Astrocyte of the hippocampus (primary cell): Measurements from ENCODE around the gene CHAD.
A peak's percentile ranks its signal among the peaks of the same experiment; 100 is the strongest.
"Not testable (repeated sequence)": the region's sequence is repeated elsewhere in the genome, so short reads cannot be mapped to it uniquely, and the experiment has no call there.

Experiments used
- DNase-seq: peaks from one replicate; pipeline ENCODE4 v3.0.0; 2011; ENCODE audit warnings: low read depth, low spot score

CHAD gene

GRCh38 chr17:50429793-50430192, 38.9 kb downstream of the CHAD start:
- DNase-seq: no peak

GRCh38 chr17:50428831-50429424, 39.8 kb downstream of the CHAD start:
- no peak for DNase-seq

- not testable (repeated sequence) for DNase-seq
These were observed 40.6 kb downstream of the CHAD start for GRCh38 chr17:50428126-50428525.

GRCh38 chr17:50426814-50427787, 41.6 kb downstream of the CHAD start:
- peak; percentile 56 for DNase-seq

GRCh38 chr17:50426472-50426782, 42.3 kb downstream of the CHAD start:
- no peak for DNase-seq

GRCh38 chr17:50425682-50426471, 42.8 kb downstream of the CHAD start, which contains the start of gene ACSF2:
TSS of gene ACSF2 (plus strand) at chr17:50426218. CDS start at chr17:50426262, 44 bp downstream.
- DNase-seq: peak; percentile 79

GRCh38 chr17:50424996-50425681, 43.5 kb downstream of the CHAD start:
- DNase-seq: no peak

- DNase-seq: no peak
These were observed 44.3 kb downstream of the CHAD start for GRCh38 chr17:50424246-50424995.

- peak; percentile 83 for DNase-seq
These were observed 45.0 kb downstream of the CHAD start for GRCh38 chr17:50423553-50424159.

GRCh38 chr17:50422738-50423137, 45.9 kb downstream of the CHAD start:
- no peak for DNase-seq

- DNase-seq: peak; percentile 15
These were observed 47.2 kb downstream of the CHAD start for GRCh38 chr17:50421308-50422051.

GRCh38 chr17:50420419-50421112, 48.1 kb downstream of the CHAD start:
- DNase-seq: no peak

GRCh38 chr17:50419577-50419976, 49.1 kb downstream of the CHAD start:
- not testable (repeated sequence) for DNase-seq

- no peak for DNase-seq
These were observed 53.9 kb downstream of the CHAD start for GRCh38 chr17:50414808-50415207.
